OCI-LY3 (cell line): ENCODE results near the gene CPSF4.

Experiments used
- H2AFZ ChIP-seq: fragments of 200-600, 300-600 bp; shearing (Covaris generic); 2 replicates; pipeline ENCODE4 v1.6.0; 2014; ENCODE audit warnings: antibody characterized with exemption, low read depth, low read length
- H3K27ac ChIP-seq: fragments of 200-600, 300-600 bp; sonication (generic); 2 replicates; pipeline ENCODE4 v1.5.1; 2014; ENCODE audit warnings: mild to moderate bottlenecking, low read length, moderate library complexity, mixed read lengths
- H3K27me3 ChIP-seq: fragments of 200-600, 300-600 bp; sonication (generic); 2 replicates; pipeline ENCODE4 v1.6.1; 2014; ENCODE audit warnings: low read depth, low read length, mixed read lengths
- H3K36me3 ChIP-seq: fragments of 200-600, 300-600 bp; sonication (generic); replicated peaks from 2 replicates; pipeline ENCODE3; 2014; ENCODE audit warnings: low read depth, low read length, mixed read lengths
- H3K4me1 ChIP-seq: fragments of 300-600, 200-600 bp; sonication (generic); 2 replicates; pipeline ENCODE4 v1.6.1; 2014; ENCODE audit warnings: low read length, mixed read lengths
- H3K4me2 ChIP-seq: fragments of 200-600, 300-600 bp; sonication (generic); 2 replicates; pipeline ENCODE4 v1.6.1; 2014; ENCODE audit warnings: low read length, mixed read lengths
- H3K4me3 ChIP-seq: fragments of 300-600, 200-600 bp; sonication (generic); 2 replicates; pipeline ENCODE4 v1.5.1; 2014; ENCODE audit warnings: antibody characterized with exemption, mild to moderate bottlenecking, low read length, moderate library complexity
- H3K79me2 ChIP-seq: fragments of 300-600, 200-600 bp; shearing (Covaris generic); 2 replicates; pipeline ENCODE4 v1.6.1; 2014; ENCODE audit warnings: mild to moderate bottlenecking, low read length, mixed read lengths
- H3K9ac ChIP-seq: fragments of 300-600, 200-600 bp; shearing (Covaris generic); 2 replicates; pipeline ENCODE4 v1.6.0; 2014; ENCODE audit warnings: mild to moderate bottlenecking, low read length, moderate library complexity
- H3K9me3 ChIP-seq: fragments of 200-600, 300-600 bp; shearing (Covaris generic); 2 replicates; pipeline ENCODE4 v1.6.1; 2014; ENCODE audit warnings: low read length, mixed read lengths; ENCODE audit not compliant: insufficient read depth
- H4K20me1 ChIP-seq: fragments of 200-600, 300-600 bp; sonication (generic); 2 replicates; pipeline ENCODE4 v1.6.1; 2016; ENCODE audit warnings: low read length, mixed read lengths; ENCODE audit not compliant: insufficient read depth
- EZH2phosphoT487 ChIP-seq: fragments of 200-600 bp; shearing (Covaris generic); IDR thresholded peaks from 2 replicates; pipeline ENCODE4 v1.6.1; 2018; ENCODE audit warnings: antibody characterized with exemption, mixed run types, low read depth
- TF ChIP-seq, protein P1 (sequence below): fragments of 200-600, 300-600 bp; sonication (generic); IDR thresholded peaks from 2 replicates; pipeline ENCODE4 v1.5.1; 2014; ENCODE audit warnings: antibody characterized with exemption, low read length, low read depth

The CPSF4 gene

DNA sequence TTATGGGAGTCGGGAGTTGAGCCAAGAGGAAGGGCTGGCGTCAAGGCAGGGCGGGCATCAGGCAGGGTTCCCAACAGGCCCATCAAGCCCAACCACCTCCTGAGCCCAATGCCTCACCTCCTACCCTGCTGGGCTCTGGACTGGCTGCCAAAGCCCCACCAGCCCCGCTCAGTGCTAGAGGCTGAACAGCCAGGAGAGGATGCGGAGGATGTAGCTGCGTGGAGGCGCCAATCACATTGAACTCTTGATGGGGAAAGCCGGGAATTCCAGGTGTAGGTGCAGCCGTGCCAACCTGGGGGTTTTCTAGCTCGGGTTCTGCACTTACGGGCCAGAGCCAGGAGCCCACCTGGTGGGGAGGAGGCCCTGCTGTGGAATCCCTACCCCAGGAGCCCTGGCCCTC is 14.4 kb downstream of the CPSF4 start:
- TF ChIP-seq EZH2phosphoT487 = no peak
- TF ChIP-seq, protein P1, sequence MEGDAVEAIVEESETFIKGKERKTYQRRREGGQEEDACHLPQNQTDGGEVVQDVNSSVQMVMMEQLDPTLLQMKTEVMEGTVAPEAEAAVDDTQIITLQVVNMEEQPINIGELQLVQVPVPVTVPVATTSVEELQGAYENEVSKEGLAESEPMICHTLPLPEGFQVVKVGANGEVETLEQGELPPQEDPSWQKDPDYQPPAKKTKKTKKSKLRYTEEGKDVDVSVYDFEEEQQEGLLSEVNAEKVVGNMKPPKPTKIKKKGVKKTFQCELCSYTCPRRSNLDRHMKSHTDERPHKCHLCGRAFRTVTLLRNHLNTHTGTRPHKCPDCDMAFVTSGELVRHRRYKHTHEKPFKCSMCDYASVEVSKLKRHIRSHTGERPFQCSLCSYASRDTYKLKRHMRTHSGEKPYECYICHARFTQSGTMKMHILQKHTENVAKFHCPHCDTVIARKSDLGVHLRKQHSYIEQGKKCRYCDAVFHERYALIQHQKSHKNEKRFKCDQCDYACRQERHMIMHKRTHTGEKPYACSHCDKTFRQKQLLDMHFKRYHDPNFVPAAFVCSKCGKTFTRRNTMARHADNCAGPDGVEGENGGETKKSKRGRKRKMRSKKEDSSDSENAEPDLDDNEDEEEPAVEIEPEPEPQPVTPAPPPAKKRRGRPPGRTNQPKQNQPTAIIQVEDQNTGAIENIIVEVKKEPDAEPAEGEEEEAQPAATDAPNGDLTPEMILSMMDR = no peak
- H3K9me3 ChIP-seq = no peaks in the 10 kb centered on the region
- H2AFZ ChIP-seq = no peak overlapping the region
- H3K4me1 ChIP-seq = no peaks in the 10 kb centered on the region
- no peak overlapping the region for H3K27ac ChIP-seq
- H3K4me2 ChIP-seq = no peak overlapping the region
- H3K27me3 ChIP-seq = no peaks in the 10 kb centered on the region
- H3K9ac ChIP-seq = no peak overlapping the region
- peaks cover 8% of the 10 kb centered on the region; the same call in 1 of the 2 replicates for H3K79me2 ChIP-seq
- H3K4me3 ChIP-seq = no peak overlapping the region
- H3K36me3 ChIP-seq = peaks cover 72% of the 10 kb centered on the region
- H4K20me1 ChIP-seq = peaks cover 4% of the 10 kb centered on the region; the same call in 1 of the 2 replicates

DNA sequence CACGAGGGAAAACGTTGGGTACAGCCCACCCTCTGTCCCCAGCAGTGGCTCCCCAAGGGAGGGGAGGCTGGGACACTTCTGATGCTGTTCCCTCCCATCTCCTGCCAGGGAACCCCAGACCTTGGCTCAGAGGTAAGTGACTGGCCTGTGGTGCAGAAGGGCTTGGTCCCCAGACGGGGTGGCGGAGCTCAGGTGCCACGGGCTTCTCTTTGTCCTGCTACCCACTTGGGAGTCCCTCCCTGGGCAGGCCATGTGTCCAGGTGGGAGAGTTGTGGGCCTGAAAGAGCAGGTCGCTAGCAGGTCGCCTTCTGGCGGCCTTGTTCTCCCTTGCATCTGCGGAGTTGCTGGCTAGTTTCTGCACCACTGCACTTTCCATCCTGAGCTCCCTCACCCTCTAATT is 17.1 kb downstream of the CPSF4 start:
- peaks cover 15% of the 10 kb centered on the region for H4K20me1 ChIP-seq

DNA sequence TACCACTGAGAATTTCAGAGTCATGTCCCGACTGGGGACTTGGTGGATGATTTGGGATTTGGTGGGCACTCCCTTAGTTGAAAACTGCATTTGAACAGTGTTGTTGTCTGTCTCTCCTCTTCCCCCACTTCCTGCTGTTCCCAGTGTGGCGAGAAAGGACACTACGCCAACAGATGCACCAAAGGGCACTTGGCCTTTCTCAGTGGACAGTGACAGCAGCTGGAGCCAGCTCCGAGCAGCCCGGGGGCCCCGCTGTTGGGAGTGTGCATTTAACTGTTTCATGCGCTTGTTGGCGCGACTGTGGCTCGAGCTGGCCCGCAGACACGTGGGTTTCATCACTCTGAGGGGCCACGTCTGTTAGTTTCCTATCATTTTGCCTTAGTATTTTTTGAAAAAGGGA is 17.5 kb downstream of the CPSF4 start:
- Histone ChIP-seq H3K79me2 (peaks cover 37% of the 10 kb centered on the region), H2AFZ (no peak overlapping the region), H3K36me3 (peaks cover 73% of the 10 kb centered on the region), H3K4me2 (no peak overlapping the region), H3K27me3 (no peaks in the 10 kb centered on the region), H4K20me1 (peaks cover 19% of the 10 kb centered on the region), H3K9me3 (no peaks in the 10 kb centered on the region), H3K27ac (no peak overlapping the region), H3K4me3 (no peak overlapping the region), H3K9ac (no peak overlapping the region), H3K4me1 (no peaks in the 10 kb centered on the region)
- TF ChIP-seq, protein P1 = no peak
- TF ChIP-seq EZH2phosphoT487 = no peak

More for the DNA sequence above, 17.1 kb downstream of the CPSF4 start:
- H3K4me3 ChIP-seq = no peak overlapping the region
- H3K27me3 ChIP-seq = no peaks in the 10 kb centered on the region
- no peaks in the 10 kb centered on the region for H3K4me1 ChIP-seq
- peaks cover 33% of the 10 kb centered on the region for H3K79me2 ChIP-seq
- H3K9me3 ChIP-seq = no peaks in the 10 kb centered on the region
- H2AFZ ChIP-seq = no peak overlapping the region
- H3K36me3 ChIP-seq = peaks cover 70% of the 10 kb centered on the region
- TF ChIP-seq EZH2phosphoT487 = no peak
- TF ChIP-seq, protein P1 = no peak
- H3K4me2 ChIP-seq = no peak overlapping the region
- no peak overlapping the region for H3K9ac ChIP-seq
- H3K27ac ChIP-seq = no peak overlapping the region

DNA sequence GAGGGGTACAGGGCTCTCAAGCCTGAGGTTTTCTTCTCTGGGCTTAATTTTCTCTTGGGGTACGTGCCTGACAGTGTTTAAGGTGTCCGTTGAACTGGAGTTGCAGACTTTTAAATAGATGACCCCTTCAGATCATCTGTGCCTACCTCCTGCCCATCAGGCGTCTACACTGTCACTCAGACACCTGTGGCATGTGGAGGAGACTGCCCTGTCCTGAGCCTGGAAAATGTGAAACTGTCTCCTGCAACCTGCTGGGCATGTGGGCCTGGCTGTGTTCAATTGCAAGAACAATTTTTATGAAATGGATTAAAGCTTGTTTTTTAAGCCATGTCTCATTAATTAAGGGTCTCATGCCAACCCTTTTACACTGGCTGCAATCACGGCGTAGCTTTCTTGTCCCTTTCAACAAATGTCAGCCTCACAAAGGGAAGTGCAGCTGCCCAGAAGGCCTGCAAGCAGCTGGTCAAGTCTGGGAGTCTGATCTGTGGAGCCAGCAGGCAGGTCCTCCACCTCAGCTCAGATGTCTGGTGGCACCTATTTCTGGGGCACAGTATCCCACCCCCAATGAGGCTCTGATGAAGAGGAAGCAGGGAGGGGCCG is 18.4 kb downstream of the CPSF4 start:
- TF ChIP-seq, protein P1 = no peak
- no peak for TF ChIP-seq EZH2phosphoT487
- Histone ChIP-seq H3K4me1 (no peaks in the 10 kb centered on the region), H3K27me3 (no peaks in the 10 kb centered on the region), H3K9me3 (no peaks in the 10 kb centered on the region), H3K9ac (no peak overlapping the region), H4K20me1 (peaks cover 19% of the 10 kb centered on the region), H3K4me2 (no peak overlapping the region), H2AFZ (no peak overlapping the region), H3K4me3 (no peak overlapping the region), H3K27ac (no peak overlapping the region), H3K36me3 (peaks cover 70% of the 10 kb centered on the region), H3K79me2 (peaks cover 45% of the 10 kb centered on the region)
